Loucy (cell line): ENCODE results near the gene JAG1.
"Not testable (repeated sequence)": the region's sequence is repeated elsewhere in the genome, so short reads cannot be mapped to it uniquely, and the experiment has no call there.

Experiments used
- H2AFZ ChIP-seq: fragments of 200-600 bp; sonication (generic); 2 replicates; pipeline ENCODE4 v1.6.0; 2016; ENCODE audit warnings: antibody characterized with exemption, mild to moderate bottlenecking, low read length, moderate library complexity
- H3F3A ChIP-seq: fragments of 200-600 bp; 2 replicates; pipeline ENCODE4 v1.6.0; 2016; ENCODE audit warnings: antibody characterized with exemption, low read depth, mild to moderate bottlenecking
- H3K27me3 ChIP-seq: fragments of 200-600 bp; sonication (generic); 2 replicates; pipeline ENCODE4 v1.6.1; 2014; ENCODE audit warnings: low read length, mild to moderate bottlenecking; ENCODE audit not compliant: insufficient read depth, poor library complexity, severe bottlenecking
- H3K36me3 ChIP-seq: fragments of 200-600 bp; sonication (generic); 2 replicates; pipeline ENCODE4 v1.6.1; 2016; ENCODE audit warnings: low read length; ENCODE audit not compliant: insufficient read depth
- H3K4me1 ChIP-seq: fragments of 200-600 bp; sonication (generic); 2 replicates; pipeline ENCODE4 v1.5.1; 2014; ENCODE audit warnings: low read length, mild to moderate bottlenecking; ENCODE audit not compliant: insufficient read depth, poor library complexity, severe bottlenecking
- H3K4me2 ChIP-seq: fragments of 200-600 bp; sonication (generic); 2 replicates; pipeline ENCODE4 v1.6.0; 2014; ENCODE audit warnings: antibody characterized with exemption, low read length, low read depth, mild to moderate bottlenecking; ENCODE audit not compliant: poor library complexity, severe bottlenecking
- H3K4me3 ChIP-seq: fragments of 200-600 bp; sonication (generic); 2 replicates; pipeline ENCODE4 v1.5.1; 2014; ENCODE audit warnings: low read length, mild to moderate bottlenecking, mixed read lengths; ENCODE audit not compliant: poor library complexity, severe bottlenecking
- H3K79me2 ChIP-seq: fragments of 200-600 bp; sonication (generic); 2 replicates; pipeline ENCODE4 v1.6.1; 2014; ENCODE audit warnings: low read length; ENCODE audit not compliant: insufficient read depth
- H3K9ac ChIP-seq: fragments of 200-600 bp; sonication (generic); 2 replicates; pipeline ENCODE4 v1.6.0; 2014; ENCODE audit warnings: mild to moderate bottlenecking, low read depth, low read length, moderate library complexity; ENCODE audit not compliant: poor library complexity, severe bottlenecking
- H3K9me2 ChIP-seq: fragments of 200-600 bp; sonication (generic); replicated peaks from 2 replicates; pipeline ENCODE4 v1.6.1; 2016; ENCODE audit warnings: low read depth, low read length, mixed read lengths
- H3K9me3 ChIP-seq: fragments of 200-600 bp; sonication (generic); 2 replicates; pipeline ENCODE4 v1.6.1; 2014; ENCODE audit warnings: mild to moderate bottlenecking, antibody characterized with exemption, low read length, low read depth; ENCODE audit not compliant: insufficient read depth
- H4K20me1 ChIP-seq: fragments of 200-600 bp; sonication (generic); 2 replicates; pipeline ENCODE4 v1.6.0; 2014; ENCODE audit warnings: antibody characterized with exemption, low read length, mild to moderate bottlenecking; ENCODE audit not compliant: insufficient read depth, poor library complexity, severe bottlenecking
- EZH2phosphoT487 ChIP-seq: fragments of 200-600 bp; IDR thresholded peaks from 2 replicates; pipeline ENCODE4 v1.6.1; 2018; ENCODE audit warnings: antibody characterized with exemption, mild to moderate bottlenecking, moderate library complexity, borderline replicate concordance
- TF ChIP-seq, protein P1 (sequence below): fragments of 200-600 bp; sonication (generic); conservative IDR thresholded peaks from 2 replicates; pipeline ENCODE4 v1.5.1; 2014; ENCODE audit warnings: mild to moderate bottlenecking, antibody characterized with exemption, low read length

Gene JAG1

DNA sequence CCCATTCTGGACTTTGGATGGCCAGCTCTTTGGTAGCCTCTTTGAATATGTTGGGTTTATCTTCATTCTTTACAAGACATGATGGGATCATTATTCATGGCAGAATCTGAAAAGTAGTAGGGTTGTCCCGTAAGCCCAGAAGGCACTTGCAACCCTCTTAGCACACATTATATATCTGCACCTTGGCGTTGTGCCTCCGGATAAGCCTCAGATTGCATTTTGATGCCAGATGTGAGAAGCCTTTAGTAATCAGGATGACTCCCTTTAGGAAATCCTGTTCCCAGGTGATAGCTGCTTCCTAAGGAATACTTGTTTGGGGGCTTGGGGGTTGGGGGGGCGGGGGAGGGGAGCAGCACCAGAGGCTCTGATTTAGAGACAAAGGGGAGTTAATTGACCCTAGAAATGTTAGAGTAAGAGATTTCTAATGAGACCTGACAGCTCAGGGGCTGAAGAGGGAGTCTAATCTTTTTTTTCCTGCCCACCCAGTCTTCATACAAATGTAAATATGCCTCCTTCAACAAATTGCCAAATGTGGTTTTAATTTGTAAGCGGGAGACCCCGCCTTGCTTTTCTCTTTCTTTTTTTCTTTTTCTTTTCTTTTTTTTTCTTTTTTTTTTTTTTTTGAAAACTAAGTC lies 55.1 kb downstream of the JAG1 start:
- no peak overlapping the region for H3K9ac ChIP-seq
- no peak overlapping the region for H3K4me3 ChIP-seq
- no peak for TF ChIP-seq EZH2phosphoT487
- TF ChIP-seq, protein P1, sequence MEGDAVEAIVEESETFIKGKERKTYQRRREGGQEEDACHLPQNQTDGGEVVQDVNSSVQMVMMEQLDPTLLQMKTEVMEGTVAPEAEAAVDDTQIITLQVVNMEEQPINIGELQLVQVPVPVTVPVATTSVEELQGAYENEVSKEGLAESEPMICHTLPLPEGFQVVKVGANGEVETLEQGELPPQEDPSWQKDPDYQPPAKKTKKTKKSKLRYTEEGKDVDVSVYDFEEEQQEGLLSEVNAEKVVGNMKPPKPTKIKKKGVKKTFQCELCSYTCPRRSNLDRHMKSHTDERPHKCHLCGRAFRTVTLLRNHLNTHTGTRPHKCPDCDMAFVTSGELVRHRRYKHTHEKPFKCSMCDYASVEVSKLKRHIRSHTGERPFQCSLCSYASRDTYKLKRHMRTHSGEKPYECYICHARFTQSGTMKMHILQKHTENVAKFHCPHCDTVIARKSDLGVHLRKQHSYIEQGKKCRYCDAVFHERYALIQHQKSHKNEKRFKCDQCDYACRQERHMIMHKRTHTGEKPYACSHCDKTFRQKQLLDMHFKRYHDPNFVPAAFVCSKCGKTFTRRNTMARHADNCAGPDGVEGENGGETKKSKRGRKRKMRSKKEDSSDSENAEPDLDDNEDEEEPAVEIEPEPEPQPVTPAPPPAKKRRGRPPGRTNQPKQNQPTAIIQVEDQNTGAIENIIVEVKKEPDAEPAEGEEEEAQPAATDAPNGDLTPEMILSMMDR, result no peak
- no peaks in the 10 kb centered on the region for H3F3A ChIP-seq
- no peaks in the 10 kb centered on the region for H3K9me2 ChIP-seq
- H3K27me3 ChIP-seq, result no peaks in the 10 kb centered on the region
- no peaks in the 10 kb centered on the region for H4K20me1 ChIP-seq
- no peaks in the 10 kb centered on the region for H3K79me2 ChIP-seq
- no peaks in the 10 kb centered on the region for H3K36me3 ChIP-seq
- H2AFZ ChIP-seq, result no peak overlapping the region
- H3K4me1 ChIP-seq, result no peaks in the 10 kb centered on the region
- no peaks in the 10 kb centered on the region for H3K9me3 ChIP-seq
- H3K4me2 ChIP-seq, result no peak overlapping the region

DNA sequence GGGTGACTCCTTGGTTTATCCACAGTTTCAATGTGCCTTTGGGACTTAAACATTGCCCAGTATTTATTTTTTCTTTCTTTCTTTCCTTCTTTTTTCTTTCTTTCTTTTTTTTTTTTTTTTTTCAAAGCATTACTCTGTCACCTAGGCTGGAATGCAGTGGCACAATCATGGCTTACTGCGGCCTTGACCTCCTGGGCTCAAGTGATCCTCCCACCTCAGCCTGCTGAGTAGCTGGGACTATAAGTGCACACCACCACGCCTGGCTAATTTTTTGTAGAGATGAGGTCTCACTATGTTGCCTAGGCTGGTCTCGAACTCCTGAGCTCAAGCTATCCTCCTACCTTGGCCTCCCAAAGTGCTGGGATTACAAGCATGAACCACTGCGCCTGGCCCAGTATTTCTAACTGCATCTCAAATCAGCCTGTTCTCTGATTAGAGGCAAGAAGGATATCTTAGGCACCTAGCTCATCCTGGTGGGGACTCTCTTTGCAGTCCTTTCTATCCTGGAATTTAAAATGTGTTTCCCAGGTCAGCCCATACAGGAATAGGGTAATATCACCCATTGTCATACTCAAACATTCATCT lies 56.2 kb downstream of the JAG1 start:
- not testable (repeated sequence) for H3K4me1 ChIP-seq, H2AFZ ChIP-seq, H3K36me3 ChIP-seq, H4K20me1 ChIP-seq, H3K4me3 ChIP-seq, H3K27me3 ChIP-seq, H3K79me2 ChIP-seq, H3F3A ChIP-seq, H3K9me2 ChIP-seq, H3K9me3 ChIP-seq, H3K4me2 ChIP-seq, H3K9ac ChIP-seq

DNA sequence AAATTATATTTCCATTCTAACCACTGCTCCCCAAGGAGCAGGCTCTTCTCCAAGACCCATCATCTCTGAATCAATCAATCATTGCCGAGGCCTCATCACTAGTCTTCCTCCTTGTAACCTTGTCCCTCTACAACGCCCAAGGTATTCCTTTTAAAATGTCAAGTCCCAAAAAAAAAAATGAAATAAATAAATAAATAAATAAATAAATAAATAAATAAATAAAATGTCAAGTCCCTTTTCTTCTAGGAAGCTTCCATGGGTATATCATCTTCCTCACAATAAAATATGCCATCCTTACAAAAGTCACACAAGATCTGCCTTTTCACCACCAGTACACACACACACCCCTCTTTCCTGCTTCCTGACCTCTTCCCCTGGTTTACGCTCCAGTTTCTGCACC lies 57.6 kb downstream of the JAG1 start:
- Histone ChIP-seq H3K79me2 (no peaks in the 10 kb centered on the region), H2AFZ (no peak overlapping the region), H4K20me1 (no peaks in the 10 kb centered on the region), H3F3A (no peaks in the 10 kb centered on the region), H3K4me2 (no peak overlapping the region), H3K36me3 (no peaks in the 10 kb centered on the region), H3K4me1 (no peaks in the 10 kb centered on the region), H3K27me3 (no peaks in the 10 kb centered on the region), H3K9me2 (no peaks in the 10 kb centered on the region), H3K9me3 (no peaks in the 10 kb centered on the region), H3K9ac (no peak overlapping the region), H3K4me3 (no peak overlapping the region)
- TF ChIP-seq EZH2phosphoT487, result no peak
- TF ChIP-seq, protein P1, result no peak

DNA sequence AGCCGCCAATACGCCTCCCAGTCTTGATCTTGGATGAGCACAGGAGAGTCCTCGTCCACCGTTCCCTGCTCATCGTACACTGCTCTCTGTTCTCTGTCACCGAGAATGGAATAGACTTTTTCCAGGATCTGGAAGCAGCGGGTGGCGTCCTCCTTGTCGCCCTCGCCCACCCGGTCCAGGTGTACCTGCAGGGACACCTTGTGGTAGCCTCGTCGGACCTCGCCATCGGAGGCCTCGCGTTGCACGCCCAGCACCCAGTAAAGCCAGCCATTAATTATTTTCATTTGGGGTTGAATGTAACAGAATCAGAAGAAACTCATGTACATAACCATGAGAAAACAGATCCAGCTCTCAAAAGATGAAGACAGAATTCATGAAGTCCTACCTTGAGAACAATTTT lies 59.9 kb downstream of the JAG1 start:
- Histone ChIP-seq H3K9ac (no peak overlapping the region), H3K9me2 (no peaks in the 10 kb centered on the region), H3K36me3 (peaks cover 3% of the 10 kb centered on the region; the same call in 1 of the 2 replicates), H3K4me3 (no peak overlapping the region), H3K4me2 (no peak overlapping the region), H3K79me2 (no peaks in the 10 kb centered on the region), H4K20me1 (no peaks in the 10 kb centered on the region), H3K27me3 (no peaks in the 10 kb centered on the region), H2AFZ (no peak overlapping the region), H3F3A (no peaks in the 10 kb centered on the region), H3K9me3 (no peaks in the 10 kb centered on the region), H3K4me1 (no peaks in the 10 kb centered on the region)
- TF ChIP-seq EZH2phosphoT487, result no peak
- TF ChIP-seq, protein P1, result no peak

DNA sequence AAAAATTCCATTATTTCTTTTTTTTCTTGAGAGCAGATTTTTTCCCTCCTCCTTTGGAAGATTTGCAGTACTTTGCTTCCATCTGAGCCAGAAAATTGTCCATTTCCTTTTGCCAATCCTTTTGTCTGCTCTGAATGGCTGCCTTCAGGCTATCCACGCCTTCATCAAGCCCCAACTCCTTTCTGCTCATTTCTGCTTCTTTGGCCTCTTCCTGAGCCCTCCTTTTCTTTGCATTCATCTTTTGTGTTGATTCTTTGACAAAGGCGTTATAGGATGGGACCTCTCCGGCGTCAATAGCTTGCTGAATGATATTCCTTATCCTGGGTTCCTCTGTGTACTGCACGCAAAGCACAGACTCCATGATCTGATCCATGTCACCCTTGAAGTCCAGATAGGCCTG lies 60.4 kb downstream of the JAG1 start:
- H3K9me3 ChIP-seq, H3K79me2 ChIP-seq, H3K9ac ChIP-seq, H3K4me2 ChIP-seq, H3K4me1 ChIP-seq, H3K4me3 ChIP-seq, H4K20me1 ChIP-seq, H3F3A ChIP-seq, H3K27me3 ChIP-seq, H2AFZ ChIP-seq, H3K36me3 ChIP-seq, H3K9me2 ChIP-seq: not testable (repeated sequence)
